SK-N-SH (cell line): Measurements from ENCODE around the gene CEP131. TPM values are rescaled to one million over a fixed set of nuclear protein-coding genes. Genes with fewer than 3 reads are reported as not detected.

ENCODE experiments used
- CTCF ChIA-PET: fragments of 300-600, 350-600 bp; formaldehyde crosslinking; extraction: SDS; loops from one replicate; lab custom pipeline; 2021; lab: Yijun Ruan, JAX
- POLR2A ChIA-PET: fragments of 350-600 bp; sonication (Branson Sonifier 250); formaldehyde crosslinking; extraction: SDS; loops from one replicate; lab custom pipeline; 2020; ENCODE audit warnings: antibody characterized with exemption, inconsistent platforms; lab: Yijun Ruan, JAX
- DNase-seq: peaks from one replicate; pipeline ENCODE4 v3.0.0; 2012
- H2AFZ ChIP-seq: fragments of 200-600 bp; sonication (generic); 2 replicates; pipeline ENCODE4 v1.8.1; 2016; ENCODE audit warnings: antibody characterized with exemption, mild to moderate bottlenecking, low read depth
- H3F3A ChIP-seq: fragments of 200-600 bp; sonication (generic); replicated peaks from 2 replicates; pipeline ENCODE3; 2016; ENCODE audit warnings: antibody characterized with exemption, mild to moderate bottlenecking; ENCODE audit not compliant: insufficient read depth
- H3K27ac ChIP-seq, 2 experiments: fragments of 200-500 bp in 1 of 2; fragments of 200-600 bp in 1 of 2; sonication (Bioruptor generic) in 1 of 2; sonication (generic), shearing (Covaris generic) in 1 of 2; 2 replicates each; pipeline versions ENCODE4 v1.5.1 to v1.6.1; 2014 to 2016; ENCODE audit warnings: low read depth in 2 of 2, inconsistent platforms in 1 of 2, low read length in 1 of 2, mild to moderate bottlenecking in 1 of 2, mixed read lengths in 1 of 2
- H3K27me3 ChIP-seq: fragments of 200-600 bp; sonication (generic), shearing (Covaris generic); 2 replicates; pipeline ENCODE4 v1.6.1; 2016; ENCODE audit warnings: mixed run types; ENCODE audit not compliant: insufficient read depth
- H3K36me3 ChIP-seq, 2 experiments: fragments of 200-500 bp in 1 of 2; fragments of 200-600 bp in 1 of 2; sonication (Bioruptor generic) in 1 of 2; sonication (generic) in 1 of 2; replicated peaks in 1 of 2; 2 replicates each; pipeline versions ENCODE3 to v1.5.1; 2014 to 2016; ENCODE audit warnings: low read length in 1 of 2, mild to moderate bottlenecking in 1 of 2; ENCODE audit not compliant: insufficient read depth in 2 of 2, control insufficient read depth in 1 of 2
- H3K4me1 ChIP-seq, 2 experiments: fragments of 200-500 bp in 1 of 2; fragments of 200-600 bp in 1 of 2; sonication (Bioruptor generic) in 1 of 2; sonication (generic), shearing (Covaris generic) in 1 of 2; 2 replicates each; pipeline versions ENCODE4 v1.5.1 to v1.6.1; 2014 to 2016; ENCODE audit warnings: low read depth in 1 of 2, low read length in 1 of 2, mixed run types in 1 of 2; ENCODE audit not compliant: insufficient read depth in 2 of 2, control insufficient read depth in 1 of 2
- H3K4me2 ChIP-seq: fragments of 200-600 bp; sonication (generic), shearing (Covaris generic); 2 replicates; pipeline ENCODE4 v1.6.1; 2017; ENCODE audit warnings: mixed run types
- H3K4me3 ChIP-seq, 2 experiments: fragments of 200-500 bp in 1 of 2; fragments of 200-600 bp in 1 of 2; sonication (Bioruptor generic) in 1 of 2; sonication (generic), shearing (Covaris generic) in 1 of 2; 2 replicates each; pipeline versions ENCODE4 v1.5.1 to v1.8.1; 2014 to 2016; ENCODE audit warnings: low read depth in 2 of 2, inconsistent platforms in 1 of 2, low read length in 1 of 2, mild to moderate bottlenecking in 1 of 2, mixed read lengths in 1 of 2, moderate library complexity in 1 of 2
- H3K79me2 ChIP-seq: fragments of 200-600 bp; sonication (generic); 2 replicates; pipeline ENCODE4 v1.8.1; 2017; ENCODE audit warnings: mild to moderate bottlenecking; ENCODE audit not compliant: insufficient read depth
- H3K9ac ChIP-seq: fragments of 200-600 bp; sonication (generic); 2 replicates; pipeline ENCODE4 v1.6.1; 2017; ENCODE audit warnings: mixed run types
- H3K9me2 ChIP-seq: fragments of 200-600 bp; sonication (generic); 2 replicates; pipeline ENCODE4 v1.6.1; 2017; ENCODE audit warnings: mixed run types
- H3K9me3 ChIP-seq: fragments of 200-600 bp; sonication (generic); 2 replicates; pipeline ENCODE4 v1.6.1; 2017; ENCODE audit warnings: mixed run types, mild to moderate bottlenecking, moderate library complexity
- H4K20me1 ChIP-seq: fragments of 200-600 bp; sonication (generic); 2 replicates; pipeline ENCODE4 v1.6.1; 2017; ENCODE audit warnings: mild to moderate bottlenecking, mixed run types; ENCODE audit not compliant: insufficient read depth
- CTCF ChIP-seq: fragments of 200-600 bp; sonication (generic); IDR thresholded peaks from 2 replicates; pipeline ENCODE4 v1.6.1; 2017; ENCODE audit warnings: antibody characterized with exemption, mild to moderate bottlenecking, moderate library complexity
- ELF1 ChIP-seq: IDR thresholded peaks from 2 replicates; pipeline ENCODE4 v1.4.0; 2012
- EZH2phosphoT487 ChIP-seq: fragments of 200-600 bp; sonication (generic); IDR thresholded peaks from 2 replicates; pipeline ENCODE4 v1.6.1; 2017; ENCODE audit warnings: low read depth, mixed run types, mild to moderate bottlenecking, antibody characterized with exemption, moderate library complexity, borderline replicate concordance
- FOSL2 ChIP-seq: IDR thresholded peaks from 2 replicates; pipeline ENCODE4 v1.4.0; 2012; ENCODE audit warnings: low read depth, mild to moderate bottlenecking, moderate library complexity, borderline replicate concordance
- FOXM1 ChIP-seq: IDR thresholded peaks from 2 replicates; pipeline ENCODE4 v1.4.0; 2012; ENCODE audit warnings: low read depth, mild to moderate bottlenecking
- GABPA ChIP-seq: IDR thresholded peaks from 2 replicates; pipeline ENCODE4 v1.4.0; 2012; ENCODE audit warnings: low read depth, mild to moderate bottlenecking
- GATA2 ChIP-seq: sonication (generic); formaldehyde crosslinking; IDR thresholded peaks from 2 replicates; pipeline ENCODE4 v1.5.0; 2020; ENCODE audit warnings: mild to moderate bottlenecking, missing genetic modification reagents
- IRF3 ChIP-seq: fragments of 150-350 bp; IDR thresholded peaks from 2 replicates; pipeline ENCODE4 v1.6.1; 2016; ENCODE audit warnings: mild to moderate bottlenecking, low read depth, low read length
- MEF2A ChIP-seq: IDR thresholded peaks from 2 replicates; pipeline ENCODE4 v1.4.0; 2012; ENCODE audit warnings: low read depth, borderline replicate concordance
- MXI1 ChIP-seq: IDR thresholded peaks from 2 replicates; pipeline ENCODE4 v1.6.1; 2012; ENCODE audit warnings: mild to moderate bottlenecking, low read depth, low read length, improper control_type of control experiment
- PBX3 ChIP-seq: IDR thresholded peaks from 2 replicates; pipeline ENCODE4; 2012
- POLR2AphosphoS5 ChIP-seq: IDR thresholded peaks from 2 replicates; pipeline ENCODE4 v1.6.1; 2012; ENCODE audit warnings: low read depth, low read length
- RAD21 ChIP-seq: IDR thresholded peaks from 2 replicates; pipeline ENCODE4 v1.6.1; 2012; ENCODE audit warnings: mild to moderate bottlenecking, low read length
- RCOR1 ChIP-seq: fragments of 150-350 bp; IDR thresholded peaks from 2 replicates; pipeline ENCODE4 v1.6.1; 2017; ENCODE audit warnings: antibody characterized with exemption, low read length
- REST ChIP-seq: IDR thresholded peaks from 2 replicates; pipeline ENCODE4 v1.6.1; 2012; ENCODE audit warnings: mild to moderate bottlenecking, low read depth, low read length, moderate library complexity
- SMC3 ChIP-seq: IDR thresholded peaks from 2 replicates; pipeline ENCODE4 v1.6.1; 2012; ENCODE audit warnings: low read depth, low read length, improper control_type of control experiment
- TAF1 ChIP-seq: IDR thresholded peaks from 2 replicates; pipeline ENCODE4 v1.6.1; 2012; ENCODE audit warnings: low read depth, mild to moderate bottlenecking, low read length, moderate library complexity, borderline replicate concordance
- USF2 ChIP-seq: fragments of 150-350 bp; IDR thresholded peaks from 2 replicates; pipeline ENCODE4 v1.6.1; 2017; ENCODE audit warnings: antibody characterized with exemption, low read length, low read depth, borderline replicate concordance
- YY1 ChIP-seq: IDR thresholded peaks from 2 replicates; pipeline ENCODE4 v1.4.0; 2012; ENCODE audit warnings: low read depth, mild to moderate bottlenecking
- ZBTB33 ChIP-seq: IDR thresholded peaks from 2 replicates; pipeline ENCODE4 v1.4.0; 2012; ENCODE audit warnings: low read depth, borderline replicate concordance
- WGBS: methylation state at CpG from one replicate; pipeline ENCODE4 v1.1.6; 2017; ENCODE audit warnings: low lambda C conversion rate; 5-methylcytosine and 5-hydroxymethylcytosine counted together
- polyA plus RNA-seq, 3 experiments: library from polyadenylated mRNA; depleted of rRNA; stranded (reverse); fragments of >200 nt; gene quantifications; 2 replicates each; pipeline ENCODE4 v1.2.3, GENCODE V29; 2012

The CEP131 gene
- polyA plus RNA-seq, 1 of the 3 experiments (the other 2 are of a cell fraction) = 34.8 TPM

- Histone ChIP-seq H3K4me1 (peaks cover 0 to 40% of the 10 kb centered on the region in 2 experiments; a peak in 2 of 4 replicates), H3F3A (peaks cover 4% of the 10 kb centered on the region), H3K27me3 (no peaks in the 10 kb centered on the region), H3K4me3 (peak within 1 kb of the TSS; percentile 93 to 99), H3K9me3 (no peaks in the 10 kb centered on the region), H3K4me2 (peak within 1 kb of the TSS; percentile 99), H4K20me1 (peaks cover 13% of the 10 kb centered on the region), H3K9me2 (no peaks in the 10 kb centered on the region), H3K9ac (peak within 1 kb of the TSS; percentile 85), H3K27ac (peak within 1 kb of the TSS; percentile 43 to 84; a peak in 3 of 4 replicates), H3K79me2 (peaks cover 58% of the 10 kb centered on the region), H3K36me3 (peaks cover 0 to 19% of the 10 kb centered on the region in 2 experiments), H2AFZ (peak within 1 kb of the TSS; percentile 59; the same call in 1 of the 2 replicates)
- DNase-seq = peak; percentile 100
- CTCF ChIA-PET = interaction anchor here (0.7 to 12.8 kb wide), 16 partner anchors 9 to 362 kb away, joined by 3 to 133 read pairs (median 6); partner anchors contain the start of gene CEP131
- POLR2A ChIA-PET = interaction anchor here (0.7 to 2.3 kb wide), 11 partner anchors 9 to 276 kb away, joined by 3 to 9 read pairs (median 3); partner anchors contain the start of genes CEP131 and SLC38A10
- 2% methylated on average over 51 of the region's 100 CpGs for WGBS
- TF ChIP-seq FOXM1 (no peak), ZBTB33 (no peak), POLR2AphosphoS5 (peak; percentile 73), REST (no peak), CTCF (no peak), YY1 (peak; percentile 96), IRF3 (peak; percentile 100), FOSL2 (no peak), EZH2phosphoT487 (no peak), USF2 (no peak), GATA2 (no peak), MEF2A (no peak), RAD21 (no peak), RCOR1 (no peak), TAF1 (peak; percentile 72), SMC3 (no peak), PBX3 (peak; percentile 100), GABPA (peak; percentile 87), MXI1 (peak; percentile 96), ELF1 (peak; percentile 100)
Measured at GRCh38 chr17:81238815-81239713, 16.3 kb upstream of the CEP131 start, which contains the start of the genes NDUFAF8 and TEPSIN. NDUFAF8 (plus strand) TSS chr17:81239318; CDS start chr17:81239364, 46 bp downstream. TEPSIN (minus strand) TSS chr17:81239055; CDS start chr17:81239033, 22 bp downstream.
